Esophagus squamous epithelium (tissue), 4 donors: ENCODE results near the gene LMOD1.

Experiments
- POLR2A ChIP-seq, 4 donors: fragments of 450-650 bp; IDR thresholded peaks; one replicate each; pipeline ENCODE4 v1.6.1; 2017; ENCODE audit warnings: antibody characterized with exemption in 4 of 4, mild to moderate bottlenecking in 4 of 4, moderate library complexity in 3 of 4
- TF ChIP-seq, protein P1 (sequence below), 6 experiments: fragments of 450-650 bp in 4 of 6; fragments of 200-600 bp in 2 of 6; sonication (generic) in 2 of 6; IDR thresholded peaks; one replicate each; pipeline ENCODE4 v1.5.1; 2016 to 2019; ENCODE audit warnings: antibody characterized with exemption in 6 of 6, mild to moderate bottlenecking in 4 of 6, moderate library complexity in 4 of 6

DNA sequence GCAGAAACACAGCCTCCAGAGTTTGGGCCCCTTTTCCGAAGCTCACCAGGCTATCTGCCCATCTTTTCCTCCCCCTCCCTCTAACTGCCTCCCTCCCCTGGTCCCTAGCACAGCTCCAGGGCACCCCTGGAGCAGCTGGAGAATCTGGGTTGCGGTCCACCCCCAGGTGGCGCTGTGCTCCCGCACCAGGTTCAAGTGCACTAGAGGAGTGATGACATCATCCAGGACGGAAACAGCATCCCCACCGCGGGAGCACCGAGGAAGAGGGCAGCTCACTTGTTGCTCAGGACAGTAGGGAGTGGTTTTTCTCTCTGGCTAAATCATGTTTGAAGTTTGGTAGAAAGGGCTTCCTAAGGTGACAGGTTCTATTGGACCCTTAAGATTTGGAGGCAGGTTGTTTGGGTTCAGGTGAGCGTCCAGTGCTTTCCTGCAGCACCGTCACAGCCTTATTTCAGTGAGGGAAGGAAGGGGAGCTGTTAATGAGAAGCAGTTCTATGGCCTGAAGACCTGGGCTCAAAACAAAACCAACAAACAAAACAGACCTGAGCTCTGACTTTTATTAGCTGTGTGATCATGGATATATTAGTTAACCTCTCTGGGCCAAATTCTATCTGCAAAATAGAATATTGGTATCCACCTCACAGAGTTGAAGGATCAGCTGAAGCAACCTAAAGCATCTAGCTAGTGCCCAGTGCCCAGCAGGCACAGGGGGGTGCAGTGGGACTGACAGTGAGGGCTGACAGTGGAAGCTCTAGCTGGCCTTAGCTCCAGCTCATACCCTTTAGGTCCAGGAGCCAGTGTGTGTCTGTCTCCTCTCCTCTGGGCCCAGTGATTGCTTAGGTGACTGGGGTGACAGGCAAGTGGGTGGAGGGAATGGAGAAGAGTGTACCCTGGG lies 50.2 kb downstream of the LMOD1 start:
- TF ChIP-seq, protein P1, sequence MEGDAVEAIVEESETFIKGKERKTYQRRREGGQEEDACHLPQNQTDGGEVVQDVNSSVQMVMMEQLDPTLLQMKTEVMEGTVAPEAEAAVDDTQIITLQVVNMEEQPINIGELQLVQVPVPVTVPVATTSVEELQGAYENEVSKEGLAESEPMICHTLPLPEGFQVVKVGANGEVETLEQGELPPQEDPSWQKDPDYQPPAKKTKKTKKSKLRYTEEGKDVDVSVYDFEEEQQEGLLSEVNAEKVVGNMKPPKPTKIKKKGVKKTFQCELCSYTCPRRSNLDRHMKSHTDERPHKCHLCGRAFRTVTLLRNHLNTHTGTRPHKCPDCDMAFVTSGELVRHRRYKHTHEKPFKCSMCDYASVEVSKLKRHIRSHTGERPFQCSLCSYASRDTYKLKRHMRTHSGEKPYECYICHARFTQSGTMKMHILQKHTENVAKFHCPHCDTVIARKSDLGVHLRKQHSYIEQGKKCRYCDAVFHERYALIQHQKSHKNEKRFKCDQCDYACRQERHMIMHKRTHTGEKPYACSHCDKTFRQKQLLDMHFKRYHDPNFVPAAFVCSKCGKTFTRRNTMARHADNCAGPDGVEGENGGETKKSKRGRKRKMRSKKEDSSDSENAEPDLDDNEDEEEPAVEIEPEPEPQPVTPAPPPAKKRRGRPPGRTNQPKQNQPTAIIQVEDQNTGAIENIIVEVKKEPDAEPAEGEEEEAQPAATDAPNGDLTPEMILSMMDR (IDR thresholded peaks at IDR 0.05) = peak; percentile 91 to 97 (median 92)
- no peak for TF ChIP-seq POLR2A (IDR thresholded peaks at IDR 0.05)
